SKM-1 (cell line): ENCODE results near the gene ARMC5.
"Not testable (repeated sequence)": the region's sequence is repeated elsewhere in the genome, so short reads cannot be mapped to it uniquely, and the experiment has no call there.

Experiments
- DNase-seq: peaks from one replicate; lab custom pipeline; 2025; ENCODE audit not compliant: unreplicated experiment; lab: John Stamatoyannopoulos, UW

The ARMC5 gene

DNA sequence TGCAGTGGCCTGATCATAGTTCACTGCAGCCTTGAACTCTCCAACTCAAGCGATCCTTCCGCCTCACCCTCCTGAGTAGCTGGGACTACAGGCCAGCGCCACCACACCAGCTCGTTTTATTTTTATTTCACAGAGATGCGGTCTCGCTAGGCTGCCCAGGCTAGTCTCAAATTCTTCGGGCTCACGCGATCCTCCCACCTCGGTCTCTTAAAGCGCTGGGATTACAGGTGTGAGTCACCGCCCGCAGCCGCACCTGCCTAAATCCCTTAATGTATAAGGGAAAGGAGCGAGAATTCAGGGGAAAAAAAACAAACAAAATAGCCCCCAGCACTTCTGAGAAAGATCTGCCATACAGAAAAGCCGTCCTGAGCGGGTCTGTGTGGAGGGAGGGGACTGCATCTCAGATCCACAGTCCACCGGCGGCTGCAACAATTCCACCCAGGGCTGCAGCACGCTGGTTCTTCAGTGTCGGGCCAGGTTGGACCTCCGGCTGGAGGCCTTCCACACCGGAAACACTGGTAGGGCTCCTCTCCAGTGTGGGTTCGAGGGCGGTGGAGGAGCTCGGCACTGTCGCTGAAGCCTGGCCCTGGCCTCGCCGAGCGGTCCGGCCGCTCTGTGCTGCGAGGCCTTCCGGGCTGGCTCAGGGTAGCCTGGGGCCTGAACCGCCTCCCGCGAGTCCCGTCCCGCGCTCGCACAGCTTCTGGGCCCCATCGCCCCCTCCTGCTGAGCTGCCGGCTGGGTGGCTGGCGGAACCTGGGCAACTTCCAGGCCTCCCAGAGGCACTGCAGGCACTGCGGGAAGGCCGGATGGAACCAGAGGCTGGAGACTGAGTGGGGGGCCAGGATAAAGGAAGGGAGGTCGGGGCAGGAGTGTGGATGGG is 23.7 kb upstream of the ARMC5 start:
- DNase-seq = no peak

DNA sequence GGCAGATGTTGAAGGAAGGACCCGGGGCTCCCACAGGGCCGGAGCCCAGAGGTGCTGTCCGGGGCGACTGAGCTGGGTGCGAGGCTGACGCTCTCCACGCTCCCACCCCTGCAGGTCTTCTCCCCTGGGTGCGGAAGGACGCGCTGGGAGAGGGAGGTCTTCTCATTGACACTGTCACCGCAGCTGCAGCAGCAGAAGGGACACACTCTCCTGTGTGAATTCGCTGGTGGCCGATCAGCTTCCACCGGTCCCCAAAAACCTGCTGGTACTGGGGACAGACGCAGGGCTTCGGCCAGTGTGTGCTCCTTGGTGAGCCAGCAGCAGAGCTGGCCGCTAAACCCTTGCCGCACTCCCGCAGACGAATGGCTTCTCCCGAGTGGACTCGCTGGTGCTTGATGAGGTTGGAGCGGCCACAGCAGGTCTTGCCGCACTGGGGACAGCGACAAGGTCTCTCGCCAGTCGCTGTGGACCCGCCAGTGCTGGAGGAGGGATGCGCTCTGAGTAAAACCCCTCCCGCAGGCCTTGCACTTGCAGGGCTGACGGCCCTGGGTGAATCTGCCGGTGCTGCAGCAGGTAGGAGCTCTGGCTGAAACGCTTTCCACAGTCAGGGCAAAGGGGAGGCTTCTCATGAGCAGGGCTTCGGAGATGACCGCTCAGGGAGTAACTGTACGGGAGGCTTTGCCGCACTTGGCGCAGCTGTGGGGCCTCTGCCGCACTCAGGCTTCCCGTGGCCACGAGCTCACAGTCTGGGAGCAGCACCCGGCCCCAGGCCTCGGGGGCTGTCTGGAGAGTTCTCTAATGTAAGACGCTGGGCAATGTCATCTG is 22.9 kb upstream of the ARMC5 start:
- DNase-seq = no peak

DNA sequence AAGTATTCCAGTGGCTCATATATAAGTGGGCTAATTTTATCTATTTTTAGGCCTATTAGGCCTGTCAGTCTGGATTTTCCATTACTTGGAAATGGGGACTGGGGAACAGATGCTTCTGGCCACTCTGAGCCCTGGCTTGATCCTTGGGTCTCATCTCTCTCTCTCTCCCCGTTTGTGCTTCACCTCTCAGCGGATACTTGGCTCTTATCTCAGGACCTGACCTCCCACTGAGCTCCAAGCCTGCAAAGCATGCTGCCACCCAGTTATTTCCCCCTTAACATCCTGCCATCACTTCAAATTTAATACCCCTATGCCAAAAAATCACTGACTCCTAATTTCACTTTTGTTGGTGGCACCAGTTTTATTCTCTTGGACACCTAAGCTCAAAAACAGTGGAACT is 20.9 kb upstream of the ARMC5 start:
- no peak for DNase-seq

DNA sequence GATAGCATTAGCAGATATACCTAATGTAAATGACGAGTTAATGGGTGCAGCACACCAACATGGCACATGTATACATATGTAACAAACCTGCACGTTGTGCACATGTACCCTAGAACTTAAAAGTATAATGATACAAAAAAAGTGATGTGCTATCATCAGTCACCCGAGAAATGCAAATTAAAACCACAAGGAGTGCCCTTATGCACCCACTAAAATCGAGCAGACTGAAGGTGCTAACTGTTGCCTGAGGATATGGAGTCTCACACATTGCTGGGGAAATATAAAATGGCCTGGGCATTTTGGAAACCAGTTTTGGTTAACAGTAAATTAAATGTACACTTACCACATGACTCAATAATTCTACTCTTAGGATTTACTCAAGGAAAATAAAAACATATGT is 20.3 kb upstream of the ARMC5 start:
- DNase-seq = not testable (repeated sequence)

DNA sequence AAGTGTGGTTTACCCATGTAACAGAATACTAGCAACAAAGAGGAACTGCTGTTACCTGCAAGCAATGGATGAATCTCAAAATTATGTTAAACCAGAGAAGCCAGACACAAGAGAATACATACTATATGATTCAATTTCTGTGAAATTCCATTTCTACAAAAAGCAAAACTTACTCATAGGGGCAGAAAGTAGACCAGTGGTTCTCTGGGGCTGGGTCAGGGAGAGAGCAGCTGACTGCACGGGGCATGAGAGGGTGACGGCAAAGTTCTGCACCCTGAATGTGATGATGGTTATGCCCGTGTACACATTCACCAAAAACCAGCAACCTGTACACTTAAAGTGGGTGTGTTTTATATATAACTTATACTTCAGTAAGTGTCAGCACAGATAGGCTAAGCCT is 19.8 kb upstream of the ARMC5 start:
- DNase-seq = no peak

DNA sequence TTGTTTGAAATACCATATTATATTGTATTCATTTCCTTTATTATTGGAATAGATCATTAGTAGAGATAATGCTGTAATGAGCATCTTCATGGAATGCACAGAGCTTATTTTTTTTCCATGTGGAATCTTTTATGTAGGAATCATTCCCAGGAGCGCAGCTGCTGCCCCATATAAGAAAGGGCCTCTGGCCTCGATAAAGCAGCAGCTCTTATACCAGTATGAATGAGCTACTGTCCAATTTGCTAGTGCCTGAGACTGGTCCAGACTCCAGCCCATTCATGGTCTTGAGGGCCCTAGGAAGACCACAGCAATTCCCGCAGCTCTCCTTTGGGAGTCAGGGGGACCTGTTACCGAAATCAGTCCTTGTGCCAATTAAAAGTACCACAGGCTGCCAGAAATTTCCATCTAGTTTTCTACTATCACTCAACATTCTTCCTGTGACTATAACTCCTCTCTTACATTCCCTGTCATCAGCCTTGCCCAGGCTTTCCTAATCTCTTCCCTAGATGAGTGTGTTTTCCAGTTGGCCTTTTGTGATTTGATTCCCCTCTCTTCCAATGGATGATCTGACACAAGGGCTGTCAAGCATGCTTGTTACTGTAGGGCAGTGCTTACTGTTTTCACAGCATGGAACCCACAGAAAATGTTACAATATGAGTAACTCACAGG is 18.7 kb upstream of the ARMC5 start:
- DNase-seq = no peak

DNA sequence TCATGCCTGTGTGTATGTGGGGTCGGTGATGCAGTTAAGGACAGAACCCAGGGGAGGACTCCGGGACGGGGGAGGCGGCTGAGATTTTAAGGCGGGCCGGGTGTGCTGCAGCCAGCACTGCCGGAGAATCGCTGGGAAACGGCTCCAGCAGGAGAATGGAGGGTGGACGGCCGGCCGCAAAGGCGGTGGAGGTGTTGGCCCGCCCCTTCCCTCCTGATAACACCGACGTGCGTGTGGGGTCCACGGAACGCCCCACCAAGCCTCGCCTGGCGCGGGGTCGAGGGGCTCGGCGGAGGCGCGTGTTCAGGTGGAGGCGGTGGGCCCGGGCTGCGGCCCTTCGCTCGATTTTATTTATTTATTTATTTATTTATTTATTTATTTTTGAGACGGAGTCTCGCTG is 17.3 kb upstream of the ARMC5 start:
- no peak for DNase-seq

DNA sequence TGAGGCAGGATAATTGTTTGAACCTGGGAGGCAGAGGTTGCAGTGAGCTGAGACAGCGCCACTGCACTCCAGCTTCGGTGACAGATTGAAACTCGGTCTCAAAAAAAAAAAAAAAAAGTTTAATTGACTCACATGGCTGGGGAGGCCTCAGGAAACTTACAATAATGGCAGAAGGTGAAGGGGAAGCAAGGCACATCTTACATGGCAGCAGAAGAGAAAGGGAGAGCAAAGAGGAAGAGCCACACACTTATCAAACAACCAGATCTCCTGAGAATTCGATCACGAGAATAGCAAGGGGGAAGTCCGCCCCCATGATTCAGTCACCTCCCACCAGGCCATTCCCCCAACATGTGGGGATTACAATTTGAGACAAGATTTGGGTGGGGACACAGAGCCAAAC is 13.4 kb upstream of the ARMC5 start:
- not testable (repeated sequence) for DNase-seq

DNA sequence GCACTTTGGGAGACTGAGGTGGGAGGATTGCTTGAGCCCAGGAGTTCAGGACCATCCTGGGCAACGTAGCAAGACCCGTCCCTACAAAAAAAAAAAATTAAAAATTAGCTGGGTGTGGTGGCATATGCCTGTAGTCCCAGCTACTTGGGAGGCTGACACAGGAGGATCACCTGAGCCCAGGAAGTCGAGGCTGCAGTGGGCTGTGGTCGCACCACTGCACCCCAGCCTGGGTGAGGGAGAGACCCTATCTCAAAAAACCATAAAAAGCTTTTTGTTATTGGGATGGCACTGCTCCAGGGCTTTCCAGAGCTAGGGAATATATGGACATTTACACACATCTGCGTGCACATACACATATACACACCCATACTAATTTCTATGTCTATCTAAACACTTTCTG is 8.1 kb upstream of the ARMC5 start:
- no peak for DNase-seq

DNA sequence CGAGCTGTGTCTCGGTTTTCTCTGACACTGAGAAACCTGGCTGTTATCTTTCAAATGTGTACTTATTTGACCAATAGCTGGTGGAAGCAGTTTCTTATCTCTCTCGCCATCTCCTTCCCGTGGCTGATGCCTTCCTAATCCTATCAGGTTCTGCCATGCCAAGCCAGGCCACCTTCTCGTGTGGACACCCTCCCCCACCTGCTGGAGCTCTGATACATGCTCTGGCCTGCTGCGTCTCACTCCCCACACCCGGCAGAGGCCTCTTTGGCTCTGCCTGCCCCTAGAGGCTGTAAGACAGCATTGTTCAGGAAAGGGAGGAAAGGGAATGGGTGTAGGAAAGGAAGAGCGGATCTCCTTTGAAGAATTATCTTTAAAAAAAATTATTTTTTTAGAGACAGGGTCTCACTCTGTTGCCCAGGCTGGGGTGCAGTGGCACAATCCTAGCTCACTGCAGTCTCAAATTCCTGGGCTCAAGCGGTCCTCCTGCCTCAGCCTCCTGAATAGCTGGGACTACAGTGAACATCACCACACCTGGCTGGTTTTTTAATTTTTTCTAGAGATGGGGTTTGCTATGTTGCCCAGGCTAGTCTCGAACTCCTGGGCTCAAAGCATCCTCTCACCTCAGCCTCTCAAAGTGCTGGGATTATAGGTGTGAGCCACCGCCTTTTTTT is 7.5 kb upstream of the ARMC5 start:
- peak; percentile 33 for DNase-seq

DNA sequence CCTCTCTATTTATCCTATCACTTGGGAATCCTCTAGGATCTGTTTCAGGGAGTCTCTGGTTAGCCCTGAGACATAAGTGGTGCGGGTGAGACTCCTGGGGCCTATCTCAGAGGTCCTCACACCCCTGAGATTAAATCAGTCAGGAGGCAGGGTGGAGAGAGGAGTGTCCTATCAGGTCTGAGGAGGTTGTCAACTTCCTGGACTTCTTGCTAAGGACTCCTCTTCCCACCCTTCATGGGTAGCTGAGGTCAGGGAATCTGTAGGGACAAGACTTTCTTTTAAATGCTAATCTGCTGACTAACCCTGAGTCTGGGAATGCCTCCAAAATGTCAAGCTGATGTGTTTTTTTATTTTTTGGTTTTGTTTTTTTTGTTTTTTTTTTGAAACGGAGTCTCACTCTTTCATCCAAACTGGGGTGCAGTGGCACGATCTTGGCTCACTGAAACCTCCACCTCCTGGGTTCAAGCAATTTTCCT is 6.6 kb upstream of the ARMC5 start:
- no peak for DNase-seq

DNA sequence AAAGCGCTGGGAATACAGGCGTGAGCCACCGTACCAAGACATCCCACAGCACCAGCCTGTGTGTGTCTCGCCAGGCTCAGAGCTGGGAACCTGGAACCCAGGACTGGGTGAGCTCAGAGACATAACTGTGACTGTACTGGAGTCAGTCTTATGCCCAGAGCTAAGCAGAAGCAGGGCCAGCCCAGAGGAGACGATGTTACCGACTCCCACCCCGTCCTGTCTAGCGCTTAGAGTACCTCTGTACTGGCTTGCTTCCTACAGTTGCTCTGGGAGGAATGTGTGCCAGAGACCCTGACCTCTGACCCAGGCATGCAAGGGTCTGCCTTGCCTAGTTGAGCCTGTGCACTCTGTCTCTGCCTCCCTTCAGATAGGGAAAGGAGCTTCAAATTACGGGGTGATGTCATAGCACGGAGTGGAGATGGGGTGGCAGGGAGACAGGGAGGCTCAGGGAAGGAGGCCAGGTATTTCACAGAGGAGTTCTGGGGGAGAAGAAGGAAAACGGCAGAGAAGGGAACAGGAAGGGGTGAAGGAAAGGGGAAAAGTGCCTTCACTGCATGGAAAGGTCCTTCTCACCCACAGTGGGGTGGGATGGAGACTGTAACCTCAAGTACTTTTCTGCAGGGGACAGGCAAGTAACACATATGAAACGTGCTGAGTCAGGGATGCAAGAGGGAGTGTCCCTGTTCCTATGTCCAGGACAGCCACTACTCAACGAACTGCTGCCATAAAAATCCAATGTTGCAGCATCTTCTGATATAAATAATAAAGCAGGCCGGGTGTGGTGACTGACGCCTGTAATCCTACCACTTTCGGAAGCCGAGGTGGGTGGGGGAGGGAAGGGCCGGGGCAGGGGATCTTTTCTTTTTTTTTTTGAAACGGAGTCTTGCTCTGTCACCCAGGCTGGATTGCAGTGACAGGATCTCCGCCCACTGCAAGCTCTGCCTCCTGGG is 5.8 kb upstream of the ARMC5 start:
- no peak for DNase-seq

DNA sequence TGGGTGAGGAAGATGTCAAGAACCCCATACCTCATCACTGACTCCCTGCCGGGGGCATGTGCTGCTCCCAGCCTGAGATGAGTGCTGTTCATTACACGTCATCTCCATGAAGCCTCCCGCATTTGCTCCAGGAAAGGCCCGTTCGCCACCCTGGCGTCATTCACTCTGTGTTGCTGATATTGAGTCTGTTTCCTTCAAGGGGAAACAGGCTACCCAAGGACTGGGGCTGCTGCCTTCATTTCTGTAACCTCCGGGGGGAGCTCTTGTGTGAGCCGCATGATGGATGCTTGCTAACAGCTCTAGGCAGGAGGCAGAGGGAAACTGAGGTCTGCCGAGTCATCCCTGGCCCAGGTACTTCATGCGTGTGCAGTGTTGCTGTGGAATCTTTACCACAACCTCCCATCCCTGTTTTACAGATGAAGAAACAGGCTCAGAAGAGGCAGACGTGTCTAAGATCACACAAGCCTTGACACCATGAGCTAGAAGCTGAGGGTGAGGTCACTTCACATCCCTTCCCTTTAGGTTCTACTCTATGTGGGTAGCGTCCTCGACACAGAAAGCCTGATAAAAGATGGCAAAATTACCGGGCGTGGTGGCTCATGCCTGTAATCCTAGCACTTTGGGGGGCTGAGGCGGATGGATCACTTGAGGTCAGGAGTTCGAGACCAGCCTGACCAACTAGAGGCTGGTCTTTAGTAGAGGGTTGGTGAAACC is 3.5 kb upstream of the ARMC5 start:
- peak; percentile 28 for DNase-seq

DNA sequence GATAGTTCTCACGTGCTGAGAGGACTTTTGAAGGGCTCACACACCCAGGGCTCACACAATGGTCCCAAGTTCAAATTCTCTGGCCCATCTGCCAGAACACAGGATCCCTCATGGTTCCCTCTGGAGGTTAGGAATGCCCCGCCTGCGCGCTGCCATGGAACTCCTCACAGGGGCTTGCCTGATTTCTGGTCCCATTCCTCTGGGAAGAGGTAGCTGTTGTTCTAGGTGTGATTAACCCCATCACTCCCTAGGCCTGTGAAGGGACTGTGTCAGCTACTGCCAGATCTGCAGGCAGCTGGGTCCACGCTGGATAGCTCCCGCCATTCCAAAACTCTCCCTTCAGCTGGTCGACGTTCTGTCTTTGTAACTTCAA is 2.3 kb upstream of the ARMC5 start:
- no peak for DNase-seq

DNA sequence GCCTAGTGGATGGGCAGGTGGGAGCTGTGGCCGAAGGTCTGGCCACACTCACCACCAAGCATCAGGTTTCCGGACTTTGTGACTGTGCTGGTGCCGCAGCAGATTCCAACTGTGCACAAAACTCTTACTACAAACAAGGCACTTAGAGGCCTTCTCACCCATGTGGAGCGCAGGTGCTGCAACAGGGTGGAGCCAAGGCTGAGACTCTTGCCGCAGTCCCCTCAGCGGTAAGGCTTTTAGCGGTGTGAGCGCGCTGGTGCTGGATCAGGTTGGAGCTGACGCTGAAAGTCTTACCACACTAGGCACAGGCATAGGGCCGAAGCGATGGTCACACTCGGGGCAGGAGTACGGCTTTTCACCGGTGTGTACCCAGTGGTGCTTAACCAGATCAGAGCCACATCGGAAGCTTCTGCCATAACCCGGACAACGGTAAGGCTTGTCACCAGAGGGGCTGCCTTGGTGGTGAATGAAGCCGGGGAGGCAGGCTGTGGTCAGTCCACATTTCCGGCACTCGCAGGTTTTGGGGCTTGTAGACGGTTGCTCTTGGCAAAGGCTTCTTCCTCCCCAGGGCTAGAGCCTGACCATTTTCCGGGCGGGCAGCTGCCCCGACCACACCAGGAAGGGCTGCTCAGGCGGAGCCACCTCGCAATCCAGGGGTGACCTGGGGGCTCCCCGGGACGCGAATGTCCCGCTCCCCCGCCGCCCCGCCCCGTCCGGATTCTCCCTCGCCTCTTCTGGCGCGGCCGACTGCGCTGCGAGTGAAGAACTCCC is 1.0 kb upstream of the ARMC5 start:
- DNase-seq = no peak

DNA sequence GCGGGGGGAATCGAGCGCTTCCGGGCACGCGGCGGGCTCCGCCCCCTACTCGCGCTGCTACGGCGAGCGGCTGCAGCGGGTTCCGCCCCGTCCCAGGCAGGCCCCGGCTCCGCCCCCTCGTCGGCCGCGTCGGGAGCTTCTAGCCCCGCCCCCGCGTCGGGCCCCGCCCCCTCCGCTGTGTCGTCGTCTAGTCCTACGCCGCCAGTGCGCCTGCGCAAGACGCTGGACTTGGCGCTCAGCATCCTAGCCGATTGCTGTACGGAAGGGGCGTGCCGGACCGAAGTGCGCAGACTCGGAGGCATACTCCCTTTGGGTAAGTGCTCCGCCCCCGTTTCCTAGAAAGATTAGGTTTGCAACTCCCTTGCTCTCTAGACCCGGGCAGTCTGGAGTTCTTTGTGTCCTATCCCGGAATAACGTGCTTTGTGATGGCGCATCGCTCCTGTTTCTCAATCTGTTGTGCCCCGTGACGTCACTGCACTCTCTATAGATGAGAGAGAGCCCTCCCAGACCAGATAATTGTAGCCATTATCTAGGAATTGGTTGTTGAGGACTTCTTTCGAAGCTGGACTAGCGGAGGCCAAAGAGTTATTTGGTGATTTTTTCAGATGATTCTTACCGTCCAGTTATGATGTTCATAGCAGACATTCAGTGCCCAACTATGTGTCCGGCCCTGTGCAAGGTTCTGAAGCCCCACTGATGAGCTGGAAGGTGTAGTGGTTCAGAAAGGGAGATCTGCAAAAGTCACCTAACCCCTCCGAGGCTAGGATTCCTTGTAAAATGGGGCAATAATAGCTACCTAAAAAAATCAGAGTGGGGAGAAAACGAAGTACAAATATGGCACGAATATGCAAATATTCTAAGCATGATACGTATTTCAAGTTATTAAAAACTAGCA is 633 bp downstream of the ARMC5 start:
- peak; percentile 98 for DNase-seq

DNA sequence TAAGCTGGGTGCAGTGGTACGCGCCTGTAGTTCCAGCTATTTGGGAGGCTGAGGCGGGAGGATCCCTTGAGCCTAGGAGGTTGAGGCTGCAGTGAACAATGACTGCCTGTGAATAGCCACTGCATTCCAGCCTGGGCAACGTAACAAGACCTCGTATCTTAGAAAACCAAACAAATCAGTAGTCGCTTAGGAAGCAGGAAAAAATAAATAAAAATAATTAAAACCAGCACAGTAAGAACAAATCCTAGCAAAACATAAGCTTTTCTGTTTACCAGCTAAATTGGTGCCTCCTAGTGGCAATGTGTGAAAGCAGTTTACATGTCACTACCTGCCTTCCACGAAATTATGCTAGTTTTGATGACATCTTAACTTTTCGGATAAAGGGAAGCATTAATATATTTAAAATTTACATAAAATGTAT is 1.3 kb downstream of the ARMC5 start:
- no peak for DNase-seq
